AG04449 (cell line): ENCODE results near the gene MBD3L3.
A peak's percentile ranks its signal among the peaks of the same experiment; 100 is the strongest.

Source experiments
- CTCF ChIA-PET: fragments of 350-600 bp; formaldehyde crosslinking; extraction: SDS; loops from one replicate; lab custom pipeline; 2021; ENCODE audit warnings: antibody characterized with exemption; lab: Yijun Ruan, JAX
- POLR2A ChIA-PET: fragments of 400-600, 350-600 bp; formaldehyde crosslinking; extraction: SDS; loops from one replicate; lab custom pipeline; 2020; ENCODE audit warnings: antibody characterized with exemption, inconsistent platforms; lab: Yijun Ruan, JAX
- DNase-seq: peaks from one replicate; pipeline ENCODE4 v3.0.0-alpha.2; 2010; ENCODE audit warnings: low read depth, low spot score
- H3K4me3 ChIP-seq: 2 replicates; pipeline ENCODE4 v1.5.1; 2011; ENCODE audit warnings: low read depth, mild to moderate bottlenecking, control low read depth, low read length
- TF ChIP-seq, protein P1 (sequence below): IDR thresholded peaks from one replicate; pipeline ENCODE4 v1.5.1; 2011; ENCODE audit warnings: mild to moderate bottlenecking, moderate library complexity, low read length, control low read depth, inconsistent platforms; ENCODE audit not compliant: insufficient read depth; ENCODE audit errors: missing control alignments

MBD3L3 gene

DNA sequence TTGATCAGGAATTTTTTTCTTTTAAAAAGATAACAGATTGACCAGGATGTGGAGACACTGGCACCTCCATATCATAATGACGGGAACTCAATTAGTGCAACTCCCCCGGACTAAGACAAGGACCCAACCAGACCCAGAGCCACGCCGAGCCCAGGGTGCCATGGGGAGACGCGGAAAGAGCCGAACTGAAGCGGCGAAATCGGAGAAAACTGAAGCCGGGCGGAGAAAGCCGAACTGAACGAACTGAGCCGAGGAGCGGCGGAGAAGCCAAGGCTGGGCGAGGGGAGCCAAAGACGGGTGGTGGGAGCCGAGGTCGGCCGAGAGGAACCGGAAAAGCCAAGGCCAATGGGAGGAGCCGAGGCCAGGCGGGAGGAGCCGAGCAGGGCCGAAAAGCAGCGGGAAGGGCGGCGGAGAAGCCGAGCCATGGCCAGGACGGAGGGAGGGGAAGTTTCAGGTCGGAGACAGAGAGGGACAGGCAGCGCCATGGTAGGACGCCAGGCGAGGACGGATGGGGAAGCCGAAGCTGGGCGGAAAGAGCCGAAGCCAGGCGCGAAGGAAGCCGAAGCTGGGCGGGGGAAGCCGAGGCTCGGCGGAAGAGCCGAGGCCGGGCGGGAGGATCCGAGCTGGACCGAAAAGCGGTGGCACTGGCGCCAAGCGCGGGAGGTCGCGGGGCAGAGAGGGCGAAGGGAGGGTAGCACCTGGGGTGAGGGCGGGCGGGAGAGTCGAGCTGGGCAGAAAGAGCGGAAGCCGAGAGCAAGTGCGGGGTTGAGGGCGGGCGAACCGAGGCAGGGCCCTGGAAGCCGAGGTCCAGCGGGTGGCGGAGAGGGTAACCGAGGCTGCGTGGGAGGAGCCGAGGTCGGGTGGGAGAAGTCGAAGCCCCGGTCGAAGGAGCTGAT is 40.5 kb upstream of the MBD3L3 start:
- ChIA-PET POLR2A (interaction anchor here (0.5 to 1.4 kb wide), 6 partner anchors 13 to 375 kb away, joined by 3 to 4 read pairs (median 4); partner anchors contain the start of gene ZNF557), CTCF (interaction anchor here (0.7 to 7.1 kb wide), 9 partner anchors 10 to 701 kb away, joined by 3 to 167 read pairs (median 4); partner anchors contain the start of gene TRAPPC5)
- peak overlapping the region; percentile 81 for H3K4me3 ChIP-seq
- DNase-seq = peak; percentile 28
- TF ChIP-seq, protein P1, sequence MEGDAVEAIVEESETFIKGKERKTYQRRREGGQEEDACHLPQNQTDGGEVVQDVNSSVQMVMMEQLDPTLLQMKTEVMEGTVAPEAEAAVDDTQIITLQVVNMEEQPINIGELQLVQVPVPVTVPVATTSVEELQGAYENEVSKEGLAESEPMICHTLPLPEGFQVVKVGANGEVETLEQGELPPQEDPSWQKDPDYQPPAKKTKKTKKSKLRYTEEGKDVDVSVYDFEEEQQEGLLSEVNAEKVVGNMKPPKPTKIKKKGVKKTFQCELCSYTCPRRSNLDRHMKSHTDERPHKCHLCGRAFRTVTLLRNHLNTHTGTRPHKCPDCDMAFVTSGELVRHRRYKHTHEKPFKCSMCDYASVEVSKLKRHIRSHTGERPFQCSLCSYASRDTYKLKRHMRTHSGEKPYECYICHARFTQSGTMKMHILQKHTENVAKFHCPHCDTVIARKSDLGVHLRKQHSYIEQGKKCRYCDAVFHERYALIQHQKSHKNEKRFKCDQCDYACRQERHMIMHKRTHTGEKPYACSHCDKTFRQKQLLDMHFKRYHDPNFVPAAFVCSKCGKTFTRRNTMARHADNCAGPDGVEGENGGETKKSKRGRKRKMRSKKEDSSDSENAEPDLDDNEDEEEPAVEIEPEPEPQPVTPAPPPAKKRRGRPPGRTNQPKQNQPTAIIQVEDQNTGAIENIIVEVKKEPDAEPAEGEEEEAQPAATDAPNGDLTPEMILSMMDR = no peak

DNA sequence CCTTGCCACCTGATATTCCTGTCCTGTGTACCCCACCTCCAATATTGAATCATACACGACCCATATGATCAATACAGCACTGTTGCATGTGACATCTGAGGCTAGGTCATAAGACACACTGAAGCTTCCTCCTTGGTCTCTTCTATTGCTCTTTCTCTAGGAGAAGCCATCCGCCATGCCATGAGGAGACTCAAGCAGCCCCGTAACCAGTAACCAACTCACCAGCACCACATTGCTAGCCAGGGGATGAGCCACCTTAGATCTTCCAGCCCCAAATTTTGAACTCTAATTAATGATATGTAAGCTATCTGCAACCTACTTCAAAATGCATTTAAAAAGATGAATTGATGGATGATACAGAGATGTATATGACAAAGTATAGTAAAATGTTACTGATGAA is 39.6 kb upstream of the MBD3L3 start:
- TF ChIP-seq, protein P1 = no peak
- no peak for DNase-seq
- ChIA-PET CTCF (interaction anchor here (1.0 to 7.1 kb wide), 2 partner anchors 11 to 241 kb away, joined by 3 to 167 read pairs; no protein-coding TSS in a partner anchor), POLR2A (interaction anchor here (1.4 kb wide), 1 partner anchor 29 kb away, joined by 4 read pairs; the partner anchor contains the start of gene ZNF557)
- no peak overlapping the region for H3K4me3 ChIP-seq

DNA sequence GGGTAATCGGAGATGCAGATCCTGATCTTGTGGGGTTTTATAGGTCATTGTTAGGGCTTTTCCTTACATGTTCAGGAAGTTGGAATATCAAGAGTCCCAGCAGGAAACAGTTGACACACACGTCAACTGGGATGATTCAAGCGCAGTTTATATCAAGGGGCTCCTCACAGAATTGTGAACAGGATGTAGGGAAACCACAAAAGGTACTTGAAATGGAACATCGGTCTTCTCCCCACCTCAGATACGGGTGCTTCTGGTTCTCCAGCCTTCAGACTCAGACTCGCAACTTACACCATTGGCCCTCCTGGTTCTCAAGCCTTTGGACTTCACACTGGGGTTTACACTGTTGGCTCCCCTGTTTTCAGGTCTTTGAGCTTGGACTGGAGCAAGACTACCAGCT is 30.5 kb upstream of the MBD3L3 start:
- TF ChIP-seq, protein P1 = no peak
- ChIA-PET CTCF (no interaction called here), POLR2A (no interaction called here)
- no peak for DNase-seq
- H3K4me3 ChIP-seq = no peak overlapping the region

DNA sequence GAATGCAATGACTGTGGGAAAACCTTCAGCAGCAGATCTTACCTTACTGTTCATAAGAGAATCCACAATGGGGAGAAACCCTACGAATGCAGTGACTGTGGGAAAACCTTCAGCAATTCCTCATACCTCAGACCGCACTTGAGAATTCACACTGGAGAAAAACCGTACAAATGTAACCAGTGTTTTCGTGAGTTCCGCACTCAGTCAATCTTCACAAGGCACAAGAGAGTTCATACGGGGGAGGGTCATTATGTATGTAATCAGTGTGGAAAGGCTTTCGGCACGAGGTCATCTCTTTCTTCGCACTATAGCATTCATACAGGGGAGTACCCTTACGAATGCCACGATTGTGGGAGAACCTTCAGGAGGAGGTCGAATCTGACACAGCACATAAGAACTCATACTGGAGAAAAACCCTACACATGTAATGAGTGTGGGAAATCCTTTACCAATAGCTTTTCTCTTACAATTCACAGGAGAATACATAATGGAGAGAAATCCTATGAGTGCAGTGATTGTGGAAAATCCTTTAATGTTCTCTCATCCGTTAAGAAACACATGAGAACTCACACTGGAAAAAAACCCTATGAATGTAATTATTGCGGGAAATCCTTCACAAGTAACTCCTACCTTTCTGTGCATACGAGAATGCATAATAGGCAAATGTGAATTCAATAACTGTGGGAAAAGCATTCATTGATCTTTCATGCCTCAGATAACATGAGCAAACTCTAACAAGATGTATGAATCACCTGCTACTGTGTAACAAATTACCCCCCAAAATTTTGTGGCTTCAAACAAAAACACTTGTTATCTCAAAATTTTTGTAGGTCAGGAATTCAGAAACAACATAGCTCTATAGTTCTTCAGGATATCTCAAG is 24.8 kb upstream of the MBD3L3 start:
- TF ChIP-seq, protein P1 = no peak
- no peak overlapping the region for H3K4me3 ChIP-seq
- ChIA-PET POLR2A (no interaction called here), CTCF (interaction anchor here (0.8 kb wide), 1 partner anchor 19 kb away, joined by 3 read pairs; no protein-coding TSS in a partner anchor)
- no peak for DNase-seq

DNA sequence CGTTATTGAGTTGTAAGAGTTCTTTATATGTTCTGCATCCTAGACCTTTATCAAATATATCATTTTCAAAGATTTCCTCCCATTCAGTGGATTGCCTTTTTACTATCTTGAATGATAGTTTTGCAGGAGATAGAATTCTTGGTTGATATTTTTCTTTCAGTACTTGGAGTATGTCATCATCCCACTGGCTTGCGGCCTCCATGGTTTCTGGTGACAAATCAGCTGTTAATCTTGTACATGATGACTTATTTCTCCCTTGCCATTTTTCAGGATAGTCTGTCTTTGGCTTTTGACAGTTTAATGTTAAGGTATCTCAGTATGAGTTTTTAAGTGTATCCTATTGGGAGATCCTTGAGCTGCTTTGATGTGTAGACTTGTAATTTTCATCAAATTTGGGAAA is 19.5 kb upstream of the MBD3L3 start:
- TF ChIP-seq, protein P1 = no peak
- no peak for DNase-seq
- H3K4me3 ChIP-seq = no peak overlapping the region
- ChIA-PET CTCF (no interaction called here), POLR2A (no interaction called here)
